ENCODE results near the gene CD69.
"Not testable (repeated sequence)": the region's sequence is repeated elsewhere in the genome, so short reads cannot be mapped to it uniquely, and the experiment has no call there.

CD69 gene

GRCh38 chr12:9750276-9751203 is 10.2 kb downstream of the CD69 start:
- DNase-seq (ENCODE audit: low read depth in 2 of 2): peak in 1 of 2 donors; percentile 52

- DNase-seq (ENCODE audit: low read depth in 2 of 2): no peak
Observed at GRCh38 chr12:9749640-9750039, 11.1 kb downstream of the CD69 start.

- DNase-seq (ENCODE audit: low read depth in 2 of 2): no peak
Observed at GRCh38 chr12:9745199-9745598, 15.5 kb downstream of the CD69 start.

GRCh38 chr12:9742661-9743060 is 18.0 kb downstream of the CD69 start:
- no peak for DNase-seq (ENCODE audit: low read depth in 2 of 2)

GRCh38 chr12:9741726-9742125 is 19.0 kb downstream of the CD69 start:
- no peak for DNase-seq (ENCODE audit: low read depth in 2 of 2)

- no peak for DNase-seq (ENCODE audit: low read depth in 2 of 2)
Observed at GRCh38 chr12:9740106-9740750, 20.5 kb downstream of the CD69 start.

GRCh38 chr12:9739404-9740105 is 21.1 kb downstream of the CD69 start:
- not testable (repeated sequence) for DNase-seq (ENCODE audit: low read depth in 2 of 2)

- not testable (repeated sequence) for DNase-seq (ENCODE audit: low read depth in 2 of 2)
Observed at GRCh38 chr12:9738905-9739304, 21.8 kb downstream of the CD69 start.

GRCh38 chr12:9736936-9737705 is 23.6 kb downstream of the CD69 start:
- DNase-seq (ENCODE audit: low read depth in 2 of 2): no peak

GRCh38 chr12:9735601-9736000 is 25.1 kb downstream of the CD69 start:
- DNase-seq (ENCODE audit: low read depth in 2 of 2): no peak

GRCh38 chr12:9732921-9733461 is 27.7 kb downstream of the CD69 start, which contains the start of gene CLECL1:
TSS of gene CLECL1 (minus strand) at chr12:9733097.
- DNase-seq (ENCODE audit: low read depth in 2 of 2): no peak

- no peak for DNase-seq (ENCODE audit: low read depth in 2 of 2)
Observed at GRCh38 chr12:9731797-9732196, 28.9 kb downstream of the CD69 start.

- DNase-seq (ENCODE audit: low read depth in 2 of 2): no peak
Observed at GRCh38 chr12:9731393-9731792, 29.3 kb downstream of the CD69 start.

- DNase-seq (ENCODE audit: low read depth in 2 of 2): no peak
Observed at GRCh38 chr12:9730591-9730990, 30.1 kb downstream of the CD69 start.

GRCh38 chr12:9730011-9730410 is 30.7 kb downstream of the CD69 start:
- no peak for DNase-seq (ENCODE audit: low read depth in 2 of 2)

GRCh38 chr12:9729082-9729481 is 31.6 kb downstream of the CD69 start:
- no peak for DNase-seq (ENCODE audit: low read depth in 2 of 2)

GRCh38 chr12:9727813-9728212 is 32.9 kb downstream of the CD69 start:
- no peak for DNase-seq (ENCODE audit: low read depth in 2 of 2)

- DNase-seq (ENCODE audit: low read depth in 2 of 2): no peak
Observed at GRCh38 chr12:9725213-9725870, 35.4 kb downstream of the CD69 start.

- no peak for DNase-seq (ENCODE audit: low read depth in 2 of 2)
Observed at GRCh38 chr12:9724023-9724422, 36.7 kb downstream of the CD69 start.

GRCh38 chr12:9721394-9722092 is 39.2 kb downstream of the CD69 start:
- no peak for DNase-seq (ENCODE audit: low read depth in 2 of 2)
